ENCODE data around the gene PEX3.

PEX3 gene

DNA sequence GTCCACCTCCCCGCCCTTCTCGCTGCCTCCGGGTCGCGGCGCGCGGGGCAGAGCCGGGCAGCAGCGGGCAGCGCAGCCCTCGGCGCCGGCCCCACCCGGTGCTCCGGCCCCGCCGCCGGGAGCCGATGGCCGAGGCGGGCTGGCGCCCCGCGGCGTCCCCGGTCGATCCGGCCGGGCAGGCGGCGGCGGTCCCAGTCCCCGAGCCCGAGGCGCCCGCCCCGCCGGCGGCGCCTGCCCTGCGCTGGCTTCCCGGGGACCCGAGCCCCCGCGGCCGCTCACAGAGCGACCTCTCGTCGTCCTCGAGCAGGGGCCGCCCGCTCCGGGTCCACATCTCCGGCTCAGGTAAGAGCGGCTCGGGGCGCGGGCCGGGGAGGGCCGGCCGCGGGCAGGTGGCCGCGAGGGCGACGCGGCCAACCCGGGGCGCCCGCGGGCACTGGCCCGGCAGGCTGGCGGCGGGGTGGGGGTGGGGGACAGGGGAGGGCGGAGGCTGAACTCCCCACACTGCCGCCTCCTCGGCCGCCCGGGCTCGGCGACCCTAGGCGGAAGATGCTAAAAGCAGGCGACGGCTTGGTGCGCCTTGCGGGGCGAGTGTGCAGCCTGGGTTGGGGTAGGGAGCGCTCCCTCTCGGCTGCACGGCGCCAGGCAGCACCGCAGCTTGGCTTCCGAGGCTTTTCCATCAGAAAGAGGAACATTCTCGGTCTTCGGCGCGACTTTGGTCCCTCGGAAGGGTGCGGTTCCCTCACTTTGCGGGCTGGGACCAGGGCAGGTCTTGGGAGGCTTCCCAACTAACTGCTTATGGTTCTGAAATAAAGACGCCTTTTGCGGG is 86.5 kb downstream of the PEX3 start:
- H4K20me1 ChIP-seq: no peaks in the 10 kb centered on the region
- peak overlapping the region; percentile 81 for H3K27ac ChIP-seq
- H3K36me3 ChIP-seq: no peaks in the 10 kb centered on the region
- H3K4me3 ChIP-seq: peak overlapping the region; percentile 82
- H3K27me3 ChIP-seq: no peaks in the 10 kb centered on the region
- no peak for TF ChIP-seq Cebpa-rat (IDR thresholded peaks at IDR 0.05)
- H3K4me1 ChIP-seq: peaks cover 22% of the 10 kb centered on the region
- H3K4me2 ChIP-seq: peak overlapping the region; percentile 76
- H3K9me3 ChIP-seq: no peaks in the 10 kb centered on the region
- H3K9ac ChIP-seq: peak overlapping the region; percentile 84

DNA sequence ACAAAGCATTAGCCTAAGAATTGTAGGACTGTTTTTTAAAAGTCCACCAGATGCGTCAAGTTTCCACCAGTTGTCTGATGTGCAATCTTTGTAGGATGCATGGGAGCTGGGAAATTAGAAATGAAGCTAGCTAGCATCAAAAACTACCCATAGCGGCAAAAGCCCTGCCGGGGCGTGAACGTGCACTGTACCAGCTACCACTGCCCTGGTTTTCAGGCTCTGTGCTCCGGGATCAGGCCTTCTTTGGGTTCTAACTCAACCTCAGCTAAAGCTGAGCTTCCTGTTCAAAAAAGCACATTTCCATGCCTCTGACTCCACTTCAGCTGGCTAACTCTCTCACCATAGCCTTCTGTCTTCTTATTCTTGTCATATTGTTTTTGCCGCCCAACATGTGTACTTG is 87.8 kb downstream of the PEX3 start:
- Histone ChIP-seq H3K9ac (no peak overlapping the region), H3K36me3 (no peaks in the 10 kb centered on the region), H3K4me3 (no peak overlapping the region), H3K4me1 (peaks cover 26% of the 10 kb centered on the region), H3K27ac (no peak overlapping the region), H3K9me3 (no peaks in the 10 kb centered on the region), H4K20me1 (no peaks in the 10 kb centered on the region), H3K4me2 (peak overlapping the region; percentile 76), H3K27me3 (no peaks in the 10 kb centered on the region)
- TF ChIP-seq Cebpa-rat (IDR thresholded peaks at IDR 0.05): no peak

DNA sequence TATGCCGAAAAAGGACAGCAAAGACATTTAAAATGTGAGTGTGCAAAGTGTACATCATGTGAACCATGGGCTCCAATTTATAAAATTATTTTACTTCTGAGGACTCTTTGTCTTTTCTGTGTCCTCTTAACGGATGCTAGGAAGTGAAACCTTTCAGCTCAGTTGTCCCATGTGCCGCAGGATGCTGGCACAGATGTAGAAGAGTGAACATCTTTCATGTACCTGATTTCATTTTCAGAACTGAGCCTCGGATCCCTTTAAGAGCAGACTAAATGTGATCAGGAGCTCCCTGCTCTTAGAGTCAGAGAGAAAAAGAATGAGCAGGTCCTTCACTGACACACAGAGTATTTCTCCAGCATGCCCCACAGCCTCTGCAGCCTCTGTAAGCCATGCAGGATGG is 88.5 kb downstream of the PEX3 start:
- H3K9me3 ChIP-seq: no peaks in the 10 kb centered on the region
- no peak overlapping the region for H3K9ac ChIP-seq
- no peak for TF ChIP-seq Cebpa-rat (IDR thresholded peaks at IDR 0.05)
- peaks cover 32% of the 10 kb centered on the region for H3K4me1 ChIP-seq
- H3K4me3 ChIP-seq: no peak overlapping the region
- H3K36me3 ChIP-seq: no peaks in the 10 kb centered on the region
- 0 out of 2 replicates have a peak overlapping the region, but pooled peaks have one; percentile 6 for H3K4me2 ChIP-seq
- no peaks in the 10 kb centered on the region for H3K27me3 ChIP-seq
- H4K20me1 ChIP-seq: no peaks in the 10 kb centered on the region
- H3K27ac ChIP-seq: no peak overlapping the region

DNA sequence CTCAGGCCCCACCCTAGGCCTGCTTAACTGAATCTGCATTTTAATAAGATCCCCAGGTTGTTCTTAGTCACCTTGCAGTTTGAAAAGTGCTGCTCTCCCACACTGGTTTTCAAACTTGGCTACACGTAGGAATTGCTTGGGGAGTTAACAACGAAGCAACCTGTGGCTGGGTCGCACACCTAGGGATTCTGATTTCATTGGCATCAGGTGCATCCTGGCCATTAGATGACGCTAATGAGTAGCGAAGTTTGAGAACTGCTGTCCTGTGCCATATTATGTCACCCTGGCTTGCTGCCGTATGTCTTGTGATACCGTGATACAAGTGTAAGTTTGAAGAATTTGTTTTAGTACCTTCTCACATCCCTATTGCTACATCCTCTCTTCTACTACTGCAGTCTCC is 89.1 kb downstream of the PEX3 start:
- no peak overlapping the region for H3K9ac ChIP-seq
- H3K4me2 ChIP-seq: no peak overlapping the region
- no peaks in the 10 kb centered on the region for H3K27me3 ChIP-seq
- H4K20me1 ChIP-seq: no peaks in the 10 kb centered on the region
- H3K27ac ChIP-seq: no peak overlapping the region
- TF ChIP-seq Cebpa-rat (IDR thresholded peaks at IDR 0.05): no peak
- no peaks in the 10 kb centered on the region for H3K36me3 ChIP-seq
- no peaks in the 10 kb centered on the region for H3K9me3 ChIP-seq
- H3K4me3 ChIP-seq: no peak overlapping the region
- peaks cover 32% of the 10 kb centered on the region for H3K4me1 ChIP-seq

DNA sequence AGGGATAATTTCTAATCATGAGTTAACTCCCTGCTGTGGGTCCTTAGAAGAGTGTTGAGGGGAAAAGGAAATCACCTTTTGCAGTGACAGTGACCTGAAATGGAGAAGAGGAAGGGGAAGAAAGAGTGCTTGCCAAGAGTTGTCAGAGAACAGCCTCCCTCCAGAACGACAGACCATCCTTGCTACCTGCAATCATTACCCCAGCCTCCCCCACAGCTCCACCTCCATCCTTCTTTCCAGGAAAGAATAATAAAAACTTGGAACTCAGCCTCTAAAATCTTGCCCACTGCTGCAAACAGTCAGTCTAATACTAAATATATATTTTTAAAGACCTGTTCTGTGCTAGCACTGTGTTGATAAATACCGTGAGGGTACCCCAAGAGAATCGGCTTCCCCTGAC is 89.6 kb downstream of the PEX3 start:
- Histone ChIP-seq H3K9me3 (no peaks in the 10 kb centered on the region), H3K4me3 (no peak overlapping the region), H3K9ac (no peak overlapping the region), H3K4me2 (no peak overlapping the region), H4K20me1 (no peaks in the 10 kb centered on the region), H3K4me1 (peaks cover 32% of the 10 kb centered on the region), H3K27ac (no peak overlapping the region), H3K27me3 (no peaks in the 10 kb centered on the region), H3K36me3 (no peaks in the 10 kb centered on the region)
- no peak for TF ChIP-seq Cebpa-rat (IDR thresholded peaks at IDR 0.05)

Data from BLaER1 (cell line).